HG02763 (cell line): Measurements from ENCODE around the gene TNFAIP2.

Experiments used
- ATAC-seq: cut with Tn5 transposase; IDR thresholded peaks from one replicate; pipeline ENCODE4 v1.9.1; 2021; ENCODE audit warnings: mild to moderate bottlenecking, moderate library complexity; ENCODE audit not compliant: unreplicated experiment

The TNFAIP2 gene, protein sequence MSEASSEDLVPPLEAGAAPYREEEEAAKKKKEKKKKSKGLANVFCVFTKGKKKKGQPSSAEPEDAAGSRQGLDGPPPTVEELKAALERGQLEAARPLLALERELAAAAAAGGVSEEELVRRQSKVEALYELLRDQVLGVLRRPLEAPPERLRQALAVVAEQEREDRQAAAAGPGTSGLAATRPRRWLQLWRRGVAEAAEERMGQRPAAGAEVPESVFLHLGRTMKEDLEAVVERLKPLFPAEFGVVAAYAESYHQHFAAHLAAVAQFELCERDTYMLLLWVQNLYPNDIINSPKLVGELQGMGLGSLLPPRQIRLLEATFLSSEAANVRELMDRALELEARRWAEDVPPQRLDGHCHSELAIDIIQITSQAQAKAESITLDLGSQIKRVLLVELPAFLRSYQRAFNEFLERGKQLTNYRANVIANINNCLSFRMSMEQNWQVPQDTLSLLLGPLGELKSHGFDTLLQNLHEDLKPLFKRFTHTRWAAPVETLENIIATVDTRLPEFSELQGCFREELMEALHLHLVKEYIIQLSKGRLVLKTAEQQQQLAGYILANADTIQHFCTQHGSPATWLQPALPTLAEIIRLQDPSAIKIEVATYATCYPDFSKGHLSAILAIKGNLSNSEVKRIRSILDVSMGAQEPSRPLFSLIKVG

DNA sequence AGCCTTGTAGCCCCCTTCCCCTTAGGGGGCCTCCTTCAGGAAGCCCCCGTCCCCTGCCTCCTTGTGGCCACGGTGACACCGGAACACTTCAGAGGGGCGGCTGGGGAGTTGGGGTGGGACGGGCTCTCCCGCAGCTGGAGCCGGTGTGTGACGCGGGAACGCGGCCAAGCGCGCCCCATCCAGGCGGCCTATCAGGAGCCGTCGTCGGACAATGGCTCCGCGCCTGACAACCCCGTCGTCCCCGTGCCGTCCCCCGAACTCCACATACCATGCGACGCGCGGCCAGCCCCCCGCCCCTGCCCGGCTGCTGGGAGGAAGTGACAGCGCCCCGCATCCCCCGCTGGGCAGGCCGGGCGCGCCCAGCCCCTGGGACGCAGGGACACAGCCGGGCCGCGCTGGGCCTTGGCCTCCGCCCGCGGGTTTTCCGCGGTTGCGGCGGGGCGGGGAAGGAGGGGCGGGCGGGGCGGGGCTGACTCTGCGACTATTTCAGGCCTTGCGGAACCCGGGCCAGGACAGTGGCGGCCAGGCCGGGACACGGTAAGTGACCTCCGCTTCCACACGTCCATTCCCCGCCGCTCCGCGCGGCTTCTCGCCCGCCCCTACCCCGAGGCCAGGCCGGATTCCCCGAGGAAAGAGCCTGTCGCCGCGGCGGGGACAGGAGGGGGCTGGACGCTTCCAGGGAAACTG is at the start of gene TNFAIP2:
Gene TNFAIP2, plus strand, starts transcription at position 515 of the 687 bp plus-strand sequence. CDS start 2,997 bp downstream, outside the sequence.
- no peak for ATAC-seq

GRCh38 chr14:103073876-103074728 is 49.2 kb upstream of the TNFAIP2 start:
- ATAC-seq = no peak

DNA sequence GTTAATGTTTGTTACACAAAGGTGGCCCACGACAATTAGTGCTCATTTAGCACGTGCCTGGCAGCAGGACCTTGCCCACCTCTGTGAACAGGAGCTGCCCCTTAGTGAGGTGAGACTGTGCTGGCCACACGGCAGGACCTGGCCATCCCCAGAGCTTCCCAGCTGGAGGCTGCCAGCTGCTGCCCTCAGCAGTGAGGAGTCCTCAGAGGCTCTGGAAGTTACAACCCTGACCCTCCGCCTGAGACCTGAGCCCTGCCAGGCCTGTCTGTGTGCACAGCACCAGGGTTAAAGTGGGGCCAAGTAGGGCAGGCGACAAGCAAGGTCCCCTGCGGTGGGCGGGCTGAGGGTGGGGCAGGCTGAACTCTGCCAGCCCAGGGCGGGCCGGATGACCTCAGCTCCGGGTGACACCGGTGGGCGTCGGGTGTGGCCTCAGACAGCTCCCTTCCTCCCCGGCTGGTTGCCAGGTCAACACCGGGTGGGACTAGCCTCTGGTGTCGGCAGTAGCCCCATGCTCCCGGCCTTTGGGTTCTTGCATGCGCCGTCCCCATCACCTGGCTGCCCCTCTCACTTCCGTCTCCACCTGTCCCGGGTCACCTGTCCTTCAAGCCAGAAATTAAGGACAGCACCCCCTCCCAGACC is 48.4 kb upstream of the TNFAIP2 start:
- no peak for ATAC-seq

- ATAC-seq = peak; percentile 34
These were observed 44.9 kb upstream of the TNFAIP2 start for GRCh38 chr14:103078420-103078749.

- ATAC-seq = no peak
These were observed 44.2 kb upstream of the TNFAIP2 start for GRCh38 chr14:103078860-103079587.

- ATAC-seq = no peak
These were observed 41.3 kb upstream of the TNFAIP2 start for GRCh38 chr14:103081951-103082350.

GRCh38 chr14:103084021-103084919 is 39.0 kb upstream of the TNFAIP2 start, which contains the start of gene LBHD2:
Gene LBHD2 (plus strand): TSS chr14:103084210. CDS start chr14:103086013, 1,803 bp downstream.
- no peak for ATAC-seq

- no peak for ATAC-seq
These were observed 37.9 kb upstream of the TNFAIP2 start for GRCh38 chr14:103085106-103086091.

- no peak for ATAC-seq
These were observed 36.4 kb upstream of the TNFAIP2 start for GRCh38 chr14:103086771-103087342.

GRCh38 chr14:103087343-103087835 is 35.9 kb upstream of the TNFAIP2 start:
- ATAC-seq = no peak

DNA sequence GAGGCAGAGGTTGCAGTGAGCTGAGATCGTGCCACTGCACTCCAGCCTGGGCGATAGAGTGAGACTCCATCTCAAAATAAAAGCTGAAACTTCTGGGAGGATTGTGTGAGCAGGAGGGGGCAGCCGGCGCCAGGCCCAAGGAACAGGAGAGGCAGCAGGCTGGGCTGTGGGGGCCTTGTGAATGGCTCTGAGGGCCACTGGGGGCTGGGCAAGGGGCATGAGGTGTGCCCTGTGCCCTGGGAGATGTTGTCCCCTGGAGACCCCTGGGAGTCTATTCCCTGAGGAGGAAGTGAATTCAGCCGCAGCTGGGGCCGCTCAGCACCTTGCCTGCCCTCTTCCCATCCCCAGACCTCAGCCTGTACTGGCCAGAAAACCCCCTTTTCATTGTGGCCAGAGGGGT is 34.3 kb upstream of the TNFAIP2 start:
- no peak for ATAC-seq

DNA sequence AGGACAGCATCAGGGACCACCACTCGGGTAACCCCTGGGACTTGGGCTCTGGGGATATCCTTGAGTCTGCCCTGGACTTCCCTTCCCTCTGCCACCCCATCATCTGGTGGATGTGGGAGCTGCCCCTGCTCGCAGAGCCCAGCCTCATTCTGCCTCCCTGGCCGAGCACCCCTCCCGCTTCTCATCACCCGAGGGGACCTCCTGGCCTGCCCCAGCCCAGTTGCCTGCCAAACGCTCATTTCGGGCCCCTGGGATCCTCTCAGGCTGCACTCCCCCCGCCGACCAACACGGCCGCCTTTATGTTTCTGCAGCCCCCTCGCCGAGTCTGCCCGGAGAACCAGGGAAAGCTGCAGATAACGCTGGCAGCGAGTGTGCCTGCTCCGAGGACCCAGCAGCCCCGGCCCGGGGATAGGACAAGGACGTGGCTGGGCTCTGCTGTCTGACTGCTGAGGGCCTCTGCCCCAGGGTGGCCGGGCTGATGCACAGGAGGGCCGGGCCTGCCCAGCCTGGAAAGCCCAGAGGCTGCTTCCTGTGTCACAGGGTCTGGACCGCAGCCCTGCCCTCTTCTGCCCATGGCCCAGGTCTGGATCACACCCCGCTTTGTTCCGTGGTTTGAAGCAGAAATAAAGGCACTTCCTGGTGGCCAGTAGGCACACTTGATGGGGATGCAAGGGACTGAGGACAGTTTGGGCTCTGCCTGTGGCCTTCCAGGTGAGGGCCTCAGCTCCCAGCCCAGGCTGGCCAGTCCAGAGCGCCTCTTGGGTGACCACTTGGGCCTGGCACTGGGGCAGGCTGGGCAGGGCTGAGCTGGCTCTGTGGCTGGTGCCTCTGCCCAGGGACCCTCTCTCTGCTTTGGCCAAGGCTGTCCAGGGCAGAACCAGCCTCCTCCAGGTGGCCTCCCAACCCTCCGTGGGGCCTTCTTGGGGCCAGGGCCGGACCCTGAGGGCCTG is 33.6 kb upstream of the TNFAIP2 start:
- no peak for ATAC-seq

GRCh38 chr14:103090481-103091020 is 32.7 kb upstream of the TNFAIP2 start:
- no peak for ATAC-seq

GRCh38 chr14:103091041-103091882 is 32.0 kb upstream of the TNFAIP2 start:
- no peak for ATAC-seq

GRCh38 chr14:103091883-103092222 is 31.4 kb upstream of the TNFAIP2 start:
- ATAC-seq = no peak
